GM12865 (cell line): ENCODE data around the gene HEXA.
"Not testable (repeated sequence)": the region's sequence is repeated elsewhere in the genome, so short reads cannot be mapped to it uniquely, and the experiment has no call there.

Experiments
- DNase-seq: peaks from one replicate; pipeline ENCODE4 v3.0.0; 2010; ENCODE audit warnings: low read depth
- H3K4me3 ChIP-seq: 2 replicates; pipeline ENCODE4 v1.5.1; 2011; ENCODE audit warnings: mild to moderate bottlenecking, low read depth, low read length, control low read depth
- CTCF ChIP-seq: IDR thresholded peaks from 2 replicates; pipeline ENCODE4 v1.5.1; 2011; ENCODE audit warnings: low read length, control low read depth, low read depth, inconsistent platforms; ENCODE audit not compliant: insufficient read depth; ENCODE audit errors: missing control alignments

Gene HEXA

GRCh38 chr15:72375846-72376581 lies at the start of gene HEXA:
Gene HEXA, minus strand, starts transcription at chr15:72376014. Its CDS starts 42 bp downstream, at chr15:72375972.
- DNase-seq = peak; percentile 99
- TF ChIP-seq CTCF = no peak
- H3K4me3 ChIP-seq = peak within 1 kb of the TSS; percentile 97

GRCh38 chr15:72423256-72423655 lies 47.4 kb upstream of the HEXA start:
- no peak for TF ChIP-seq CTCF

GRCh38 chr15:72421484-72421883 lies 45.7 kb upstream of the HEXA start:
- no peak for DNase-seq
- TF ChIP-seq CTCF = no peak
- no peak overlapping the region for H3K4me3 ChIP-seq

More at GRCh38 chr15:72423256-72423655, 47.4 kb upstream of the HEXA start:
- no peak overlapping the region for H3K4me3 ChIP-seq
- DNase-seq = no peak

GRCh38 chr15:72420576-72420975 lies 44.8 kb upstream of the HEXA start:
- TF ChIP-seq CTCF = no peak
- H3K4me3 ChIP-seq = no peak overlapping the region
- DNase-seq = no peak

GRCh38 chr15:72419768-72420167 lies 44.0 kb upstream of the HEXA start:
- not testable (repeated sequence) for DNase-seq, H3K4me3 ChIP-seq

GRCh38 chr15:72415304-72415703 lies 39.5 kb upstream of the HEXA start:
- DNase-seq = no peak
- TF ChIP-seq CTCF = no peak
- no peak overlapping the region for H3K4me3 ChIP-seq

GRCh38 chr15:72413337-72413736 lies 37.5 kb upstream of the HEXA start:
- DNase-seq, H3K4me3 ChIP-seq: not testable (repeated sequence)

- TF ChIP-seq CTCF = no peak
- DNase-seq = no peak
- H3K4me3 ChIP-seq = no peak overlapping the region
These were observed 35.7 kb upstream of the HEXA start for GRCh38 chr15:72411544-72411943.
